ENCODE data around the gene SNX20.

DNA sequence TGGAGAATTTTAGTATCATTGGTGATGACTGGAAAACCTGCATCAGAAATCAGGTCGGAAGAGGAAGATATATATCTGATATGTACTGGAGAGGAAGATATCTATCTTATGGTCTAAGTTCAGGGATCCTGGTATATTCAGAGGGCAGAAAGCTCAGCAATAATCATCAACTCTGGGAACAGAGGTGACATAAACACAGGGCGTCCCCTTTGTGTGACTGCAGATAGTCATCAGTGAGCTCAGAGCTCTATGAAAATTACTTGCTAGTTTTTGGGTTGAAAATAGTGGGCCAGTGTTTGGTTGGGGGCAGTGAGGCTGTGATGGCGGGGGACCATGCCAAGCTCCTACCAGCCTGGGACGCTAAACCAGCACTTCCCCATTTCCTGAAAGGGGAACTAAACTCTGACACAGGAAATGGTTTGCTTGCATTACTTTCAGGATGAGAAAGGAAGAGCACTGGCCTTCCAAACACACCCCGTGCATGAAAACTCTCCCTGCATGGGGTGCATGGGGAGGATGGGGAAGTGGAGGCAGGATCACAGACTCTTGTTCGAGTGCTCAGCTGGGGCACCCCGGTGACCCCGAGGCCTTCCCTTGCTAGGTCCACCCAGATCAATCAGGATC lies 28.1 kb upstream of the SNX20 start:
- TF ChIP-seq EZH2phosphoT487 (IDR thresholded peaks at IDR 0.05; ENCODE audit: unreplicated experiment) (no peak), POLR2AphosphoS5 (IDR thresholded peaks at IDR 0.05; ENCODE audit: low read depth) (no peak), CREB1 (CRISPR knock-in tag; IDR thresholded peaks at IDR 0.05; ENCODE audit: low read depth) (no peak), EZH2 (IDR thresholded peaks at IDR 0.05; ENCODE audit: low read depth, unreplicated experiment) (no peak), STAT1 (IDR thresholded peaks at IDR 0.05; ENCODE audit: unreplicated experiment) (no peak), JUNB (IDR thresholded peaks at IDR 0.05; ENCODE audit: unreplicated experiment) (no peak), ZNF331 (CRISPR knock-in tag; IDR thresholded peaks at IDR 0.05; ENCODE audit: low read depth) (no peak), ZNF114 (CRISPR knock-in tag; IDR thresholded peaks at IDR 0.05) (no peak)
- TF ChIP-seq, protein P1, sequence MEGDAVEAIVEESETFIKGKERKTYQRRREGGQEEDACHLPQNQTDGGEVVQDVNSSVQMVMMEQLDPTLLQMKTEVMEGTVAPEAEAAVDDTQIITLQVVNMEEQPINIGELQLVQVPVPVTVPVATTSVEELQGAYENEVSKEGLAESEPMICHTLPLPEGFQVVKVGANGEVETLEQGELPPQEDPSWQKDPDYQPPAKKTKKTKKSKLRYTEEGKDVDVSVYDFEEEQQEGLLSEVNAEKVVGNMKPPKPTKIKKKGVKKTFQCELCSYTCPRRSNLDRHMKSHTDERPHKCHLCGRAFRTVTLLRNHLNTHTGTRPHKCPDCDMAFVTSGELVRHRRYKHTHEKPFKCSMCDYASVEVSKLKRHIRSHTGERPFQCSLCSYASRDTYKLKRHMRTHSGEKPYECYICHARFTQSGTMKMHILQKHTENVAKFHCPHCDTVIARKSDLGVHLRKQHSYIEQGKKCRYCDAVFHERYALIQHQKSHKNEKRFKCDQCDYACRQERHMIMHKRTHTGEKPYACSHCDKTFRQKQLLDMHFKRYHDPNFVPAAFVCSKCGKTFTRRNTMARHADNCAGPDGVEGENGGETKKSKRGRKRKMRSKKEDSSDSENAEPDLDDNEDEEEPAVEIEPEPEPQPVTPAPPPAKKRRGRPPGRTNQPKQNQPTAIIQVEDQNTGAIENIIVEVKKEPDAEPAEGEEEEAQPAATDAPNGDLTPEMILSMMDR (conservative IDR thresholded peaks at IDR 0.05; ENCODE audit: low read depth in 2 of 2) = no peak
- TF ChIP-seq, protein P2, sequence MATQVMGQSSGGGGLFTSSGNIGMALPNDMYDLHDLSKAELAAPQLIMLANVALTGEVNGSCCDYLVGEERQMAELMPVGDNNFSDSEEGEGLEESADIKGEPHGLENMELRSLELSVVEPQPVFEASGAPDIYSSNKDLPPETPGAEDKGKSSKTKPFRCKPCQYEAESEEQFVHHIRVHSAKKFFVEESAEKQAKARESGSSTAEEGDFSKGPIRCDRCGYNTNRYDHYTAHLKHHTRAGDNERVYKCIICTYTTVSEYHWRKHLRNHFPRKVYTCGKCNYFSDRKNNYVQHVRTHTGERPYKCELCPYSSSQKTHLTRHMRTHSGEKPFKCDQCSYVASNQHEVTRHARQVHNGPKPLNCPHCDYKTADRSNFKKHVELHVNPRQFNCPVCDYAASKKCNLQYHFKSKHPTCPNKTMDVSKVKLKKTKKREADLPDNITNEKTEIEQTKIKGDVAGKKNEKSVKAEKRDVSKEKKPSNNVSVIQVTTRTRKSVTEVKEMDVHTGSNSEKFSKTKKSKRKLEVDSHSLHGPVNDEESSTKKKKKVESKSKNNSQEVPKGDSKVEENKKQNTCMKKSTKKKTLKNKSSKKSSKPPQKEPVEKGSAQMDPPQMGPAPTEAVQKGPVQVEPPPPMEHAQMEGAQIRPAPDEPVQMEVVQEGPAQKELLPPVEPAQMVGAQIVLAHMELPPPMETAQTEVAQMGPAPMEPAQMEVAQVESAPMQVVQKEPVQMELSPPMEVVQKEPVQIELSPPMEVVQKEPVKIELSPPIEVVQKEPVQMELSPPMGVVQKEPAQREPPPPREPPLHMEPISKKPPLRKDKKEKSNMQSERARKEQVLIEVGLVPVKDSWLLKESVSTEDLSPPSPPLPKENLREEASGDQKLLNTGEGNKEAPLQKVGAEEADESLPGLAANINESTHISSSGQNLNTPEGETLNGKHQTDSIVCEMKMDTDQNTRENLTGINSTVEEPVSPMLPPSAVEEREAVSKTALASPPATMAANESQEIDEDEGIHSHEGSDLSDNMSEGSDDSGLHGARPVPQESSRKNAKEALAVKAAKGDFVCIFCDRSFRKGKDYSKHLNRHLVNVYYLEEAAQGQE (IDR thresholded peaks at IDR 0.05; ENCODE audit: unreplicated experiment) = no peak
- TF ChIP-seq, protein P3, sequence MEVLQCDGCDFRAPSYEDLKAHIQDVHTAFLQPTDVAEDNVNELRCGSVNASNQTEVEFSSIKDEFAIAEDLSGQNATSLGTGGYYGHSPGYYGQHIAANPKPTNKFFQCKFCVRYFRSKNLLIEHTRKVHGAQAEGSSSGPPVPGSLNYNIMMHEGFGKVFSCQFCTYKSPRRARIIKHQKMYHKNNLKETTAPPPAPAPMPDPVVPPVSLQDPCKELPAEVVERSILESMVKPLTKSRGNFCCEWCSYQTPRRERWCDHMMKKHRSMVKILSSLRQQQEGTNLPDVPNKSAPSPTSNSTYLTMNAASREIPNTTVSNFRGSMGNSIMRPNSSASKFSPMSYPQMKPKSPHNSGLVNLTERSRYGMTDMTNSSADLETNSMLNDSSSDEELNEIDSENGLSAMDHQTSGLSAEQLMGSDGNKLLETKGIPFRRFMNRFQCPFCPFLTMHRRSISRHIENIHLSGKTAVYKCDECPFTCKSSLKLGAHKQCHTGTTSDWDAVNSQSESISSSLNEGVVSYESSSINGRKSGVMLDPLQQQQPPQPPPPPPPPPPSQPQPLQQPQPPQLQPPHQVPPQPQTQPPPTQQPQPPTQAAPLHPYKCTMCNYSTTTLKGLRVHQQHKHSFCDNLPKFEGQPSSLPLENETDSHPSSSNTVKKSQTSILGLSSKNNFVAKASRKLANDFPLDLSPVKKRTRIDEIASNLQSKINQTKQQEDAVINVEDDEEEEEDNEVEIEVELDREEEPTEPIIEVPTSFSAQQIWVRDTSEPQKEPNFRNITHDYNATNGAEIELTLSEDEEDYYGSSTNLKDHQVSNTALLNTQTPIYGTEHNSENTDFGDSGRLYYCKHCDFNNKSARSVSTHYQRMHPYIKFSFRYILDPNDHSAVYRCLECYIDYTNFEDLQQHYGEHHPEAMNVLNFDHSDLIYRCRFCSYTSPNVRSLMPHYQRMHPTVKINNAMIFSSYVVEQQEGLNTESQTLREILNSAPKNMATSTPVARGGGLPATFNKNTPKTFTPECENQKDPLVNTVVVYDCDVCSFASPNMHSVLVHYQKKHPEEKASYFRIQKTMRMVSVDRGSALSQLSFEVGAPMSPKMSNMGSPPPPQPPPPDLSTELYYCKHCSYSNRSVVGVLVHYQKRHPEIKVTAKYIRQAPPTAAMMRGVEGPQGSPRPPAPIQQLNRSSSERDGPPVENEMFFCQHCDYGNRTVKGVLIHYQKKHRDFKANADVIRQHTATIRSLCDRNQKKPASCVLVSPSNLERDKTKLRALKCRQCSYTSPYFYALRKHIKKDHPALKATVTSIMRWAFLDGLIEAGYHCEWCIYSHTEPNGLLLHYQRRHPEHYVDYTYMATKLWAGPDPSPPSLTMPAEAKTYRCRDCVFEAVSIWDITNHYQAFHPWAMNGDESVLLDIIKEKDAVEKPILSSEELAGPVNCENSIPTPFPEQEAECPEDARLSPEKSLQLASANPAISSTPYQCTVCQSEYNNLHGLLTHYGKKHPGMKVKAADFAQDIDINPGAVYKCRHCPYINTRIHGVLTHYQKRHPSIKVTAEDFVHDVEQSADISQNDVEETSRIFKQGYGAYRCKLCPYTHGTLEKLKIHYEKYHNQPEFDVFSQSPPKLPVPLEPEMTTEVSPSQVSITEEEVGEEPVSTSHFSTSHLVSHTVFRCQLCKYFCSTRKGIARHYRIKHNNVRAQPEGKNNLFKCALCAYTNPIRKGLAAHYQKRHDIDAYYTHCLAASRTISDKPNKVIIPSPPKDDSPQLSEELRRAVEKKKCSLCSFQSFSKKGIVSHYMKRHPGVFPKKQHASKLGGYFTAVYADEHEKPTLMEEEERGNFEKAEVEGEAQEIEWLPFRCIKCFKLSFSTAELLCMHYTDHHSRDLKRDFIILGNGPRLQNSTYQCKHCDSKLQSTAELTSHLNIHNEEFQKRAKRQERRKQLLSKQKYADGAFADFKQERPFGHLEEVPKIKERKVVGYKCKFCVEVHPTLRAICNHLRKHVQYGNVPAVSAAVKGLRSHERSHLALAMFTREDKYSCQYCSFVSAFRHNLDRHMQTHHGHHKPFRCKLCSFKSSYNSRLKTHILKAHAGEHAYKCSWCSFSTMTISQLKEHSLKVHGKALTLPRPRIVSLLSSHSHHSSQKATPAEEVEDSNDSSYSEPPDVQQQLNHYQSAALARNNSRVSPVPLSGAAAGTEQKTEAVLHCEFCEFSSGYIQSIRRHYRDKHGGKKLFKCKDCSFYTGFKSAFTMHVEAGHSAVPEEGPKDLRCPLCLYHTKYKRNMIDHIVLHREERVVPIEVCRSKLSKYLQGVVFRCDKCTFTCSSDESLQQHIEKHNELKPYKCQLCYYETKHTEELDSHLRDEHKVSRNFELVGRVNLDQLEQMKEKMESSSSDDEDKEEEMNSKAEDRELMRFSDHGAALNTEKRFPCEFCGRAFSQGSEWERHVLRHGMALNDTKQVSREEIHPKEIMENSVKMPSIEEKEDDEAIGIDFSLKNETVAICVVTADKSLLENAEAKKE (CRISPR knock-in tag; IDR thresholded peaks at IDR 0.05) = no peak
- TF ChIP-seq, protein P4, sequence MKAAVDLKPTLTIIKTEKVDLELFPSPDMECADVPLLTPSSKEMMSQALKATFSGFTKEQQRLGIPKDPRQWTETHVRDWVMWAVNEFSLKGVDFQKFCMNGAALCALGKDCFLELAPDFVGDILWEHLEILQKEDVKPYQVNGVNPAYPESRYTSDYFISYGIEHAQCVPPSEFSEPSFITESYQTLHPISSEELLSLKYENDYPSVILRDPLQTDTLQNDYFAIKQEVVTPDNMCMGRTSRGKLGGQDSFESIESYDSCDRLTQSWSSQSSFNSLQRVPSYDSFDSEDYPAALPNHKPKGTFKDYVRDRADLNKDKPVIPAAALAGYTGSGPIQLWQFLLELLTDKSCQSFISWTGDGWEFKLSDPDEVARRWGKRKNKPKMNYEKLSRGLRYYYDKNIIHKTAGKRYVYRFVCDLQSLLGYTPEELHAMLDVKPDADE (IDR thresholded peaks at IDR 0.05) = no peak

Measured in GM23338 (cell line).